ENCODE data around the gene MRPL46.
"Not testable (repeated sequence)": the region's sequence is repeated elsewhere in the genome, so short reads cannot be mapped to it uniquely, and the experiment has no call there.

MRPL46 gene

DNA sequence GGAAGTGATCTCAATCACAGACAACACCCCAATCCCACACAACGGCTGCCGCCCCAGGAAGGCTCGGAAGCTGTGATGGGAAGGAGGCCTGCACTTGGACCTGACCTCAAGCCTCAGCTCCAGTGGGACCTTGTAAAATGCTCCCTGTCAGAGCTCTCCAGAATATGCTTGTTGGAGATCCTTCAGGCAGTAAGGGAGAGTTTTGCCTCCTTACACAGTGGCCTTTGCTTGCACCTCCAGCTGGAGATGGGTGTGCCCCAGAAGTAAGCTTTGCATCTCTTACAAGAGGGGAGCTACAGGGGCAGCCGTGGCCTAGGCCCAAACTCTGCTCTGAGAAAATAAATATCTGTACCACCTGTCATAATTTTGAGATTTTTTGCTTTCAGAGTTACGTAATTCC lies 10.7 kb upstream of the MRPL46 start:
- no peak for DNase-seq (ENCODE audit: low read depth)

GRCh38 chr15:88477126-88477525 lies 9.9 kb upstream of the MRPL46 start:
- DNase-seq (ENCODE audit: low read depth) = no peak

- DNase-seq (ENCODE audit: low read depth) = no peak
Measured at GRCh38 chr15:88476635-88477060, 9.5 kb upstream of the MRPL46 start.

DNA sequence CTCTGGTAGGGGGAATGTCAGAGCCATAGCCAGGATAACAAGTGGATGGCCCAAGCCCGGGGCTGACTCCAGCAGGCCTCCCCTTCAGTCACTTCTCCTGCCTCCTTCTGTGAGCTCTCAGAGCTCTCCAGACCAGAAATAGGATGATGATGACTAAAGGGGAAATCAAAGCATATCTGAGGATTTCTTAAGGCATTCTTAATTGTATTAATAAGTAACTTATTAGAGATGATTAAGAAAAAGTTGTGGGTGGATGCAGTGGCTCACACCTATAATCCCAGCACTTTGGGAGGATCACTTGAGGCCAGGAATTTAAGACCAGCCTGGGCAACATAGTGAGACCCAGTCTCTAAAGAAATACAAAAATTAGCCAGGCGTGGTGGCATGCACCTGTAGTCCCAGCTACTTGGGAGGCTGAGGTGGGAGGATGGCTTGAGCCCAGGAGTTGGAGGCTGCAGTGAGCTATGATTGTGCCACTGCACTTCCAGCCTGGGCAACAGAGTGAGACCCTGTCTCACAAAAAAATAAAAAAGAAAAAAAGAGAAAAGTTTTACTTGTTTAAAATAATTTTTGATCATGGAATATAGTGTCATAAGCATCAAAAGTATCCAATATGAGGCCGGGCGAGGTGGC lies 6.6 kb upstream of the MRPL46 start:
- not testable (repeated sequence) for DNase-seq (ENCODE audit: low read depth)

DNA sequence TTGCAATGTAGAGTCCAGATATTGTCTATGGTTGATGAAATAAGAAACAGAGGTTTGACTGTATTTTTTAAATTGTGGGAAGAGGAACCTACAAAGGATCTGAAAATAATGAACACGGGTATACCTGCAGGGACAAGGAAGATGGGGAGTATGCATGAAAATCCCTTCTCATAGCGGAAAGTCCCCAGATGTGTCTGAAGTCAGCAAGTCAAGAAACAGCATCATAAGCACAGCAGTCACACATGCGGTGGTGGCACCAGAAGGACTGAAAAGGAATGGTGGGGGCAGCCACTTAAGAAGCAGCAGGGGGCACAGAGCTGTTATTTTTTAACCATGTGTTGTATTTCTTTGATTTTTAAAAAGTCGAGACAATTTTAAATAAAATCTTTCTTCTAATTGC lies 5.0 kb upstream of the MRPL46 start:
- no peak for DNase-seq (ENCODE audit: low read depth)

DNA sequence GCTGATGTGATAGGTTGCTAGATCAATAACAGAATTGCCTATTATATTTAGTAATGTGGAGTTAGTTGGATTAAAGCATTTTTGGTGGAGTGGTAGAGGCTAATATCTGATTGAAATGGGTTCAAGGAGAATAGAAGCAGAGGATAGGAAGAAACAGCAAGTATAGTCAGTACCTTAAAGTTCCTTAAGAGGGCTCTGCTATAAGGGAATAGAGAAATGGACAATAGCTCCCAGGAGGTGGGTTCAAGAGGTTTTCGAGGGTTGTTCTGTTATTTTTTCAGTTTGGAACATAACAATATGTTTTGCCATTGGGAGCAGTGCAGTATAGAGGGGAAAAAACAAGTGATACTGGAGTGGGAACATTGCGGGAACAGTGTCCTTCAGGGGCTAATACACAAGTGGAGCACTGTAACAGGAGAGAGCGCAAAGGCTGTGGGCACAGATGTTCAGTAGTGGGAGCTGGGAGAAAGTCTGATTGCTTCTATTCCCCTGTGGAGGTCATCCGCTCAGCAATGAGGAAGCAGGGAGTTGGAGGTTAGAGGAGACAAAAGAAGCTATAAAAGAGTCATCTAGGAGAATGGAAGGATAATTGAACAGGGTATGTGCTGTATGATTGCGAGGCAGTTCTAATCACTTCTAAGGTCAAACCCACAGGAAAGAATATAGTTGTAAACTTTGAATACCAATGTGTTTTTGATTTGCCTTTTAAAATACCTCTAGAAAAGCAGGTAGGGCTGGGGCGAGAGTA lies 3.6 kb upstream of the MRPL46 start:
- DNase-seq (ENCODE audit: low read depth) = no peak

- no peak for DNase-seq (ENCODE audit: low read depth)
Measured at GRCh38 chr15:88469321-88469720, 2.1 kb upstream of the MRPL46 start.

- not testable (repeated sequence) for DNase-seq (ENCODE audit: low read depth)
Measured at GRCh38 chr15:88468721-88469120, 1.5 kb upstream of the MRPL46 start.

DNA sequence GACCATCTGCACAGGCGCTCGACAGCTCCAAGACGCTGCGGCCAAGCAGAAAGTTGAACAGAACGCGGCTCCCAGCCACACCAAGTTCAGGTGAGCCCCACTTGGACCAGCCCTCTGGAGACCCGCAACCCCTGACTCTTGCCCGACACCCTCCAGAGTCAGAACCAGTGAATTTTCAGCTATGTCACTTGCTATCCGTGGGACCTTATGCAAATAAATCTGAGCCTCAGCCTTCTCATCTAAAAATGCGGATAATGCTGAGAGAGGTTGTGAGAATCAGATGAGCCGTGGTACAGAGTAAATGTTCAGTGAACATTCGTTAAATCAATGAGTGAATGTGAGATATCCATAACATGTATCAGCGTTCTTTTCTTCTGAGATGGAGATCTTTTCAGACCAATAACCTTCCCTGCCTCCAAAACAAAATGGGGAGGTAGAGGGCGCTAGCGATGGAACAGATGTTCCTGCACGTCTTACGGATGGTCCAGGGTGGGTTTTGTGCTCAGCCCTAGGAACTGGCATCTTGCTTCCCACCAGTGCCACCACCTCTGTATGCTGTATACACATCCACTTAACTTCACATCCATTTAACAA lies 844 bp upstream of the MRPL46 start:
- DNase-seq (ENCODE audit: low read depth) = no peak

- no peak for DNase-seq (ENCODE audit: low read depth)
Measured at GRCh38 chr15:88465633-88466224, 1.5 kb downstream of the MRPL46 start.

- DNase-seq (ENCODE audit: low read depth) = no peak
Measured at GRCh38 chr15:88463870-88464532, 3.2 kb downstream of the MRPL46 start.

DNA sequence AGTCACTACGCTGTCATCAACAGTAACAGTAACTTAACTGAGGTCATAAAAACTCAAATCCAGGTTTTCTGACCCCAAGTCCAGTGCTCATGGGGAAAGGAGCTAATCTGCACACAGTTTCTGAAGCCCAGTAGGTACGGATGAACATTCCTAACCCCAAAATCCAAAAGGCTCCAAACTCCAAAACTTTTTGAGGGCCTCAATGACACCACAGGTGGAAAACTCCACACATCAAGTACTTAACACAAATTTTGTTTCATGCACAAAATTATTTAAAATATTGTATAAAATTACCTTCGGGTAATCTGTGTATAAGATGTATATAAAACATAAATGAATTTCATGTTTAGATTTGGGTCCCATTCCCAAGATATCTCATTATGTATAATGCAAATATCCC lies 10.5 kb downstream of the MRPL46 start:
- no peak for DNase-seq (ENCODE audit: low read depth)

- DNase-seq (ENCODE audit: low read depth) = peak; percentile 22
Measured at GRCh38 chr15:88454867-88455810, 12.0 kb downstream of the MRPL46 start.

- DNase-seq (ENCODE audit: low read depth) = no peak
Measured at GRCh38 chr15:88454236-88454635, 13.0 kb downstream of the MRPL46 start.

GRCh38 chr15:88453651-88454050 lies 13.5 kb downstream of the MRPL46 start:
- DNase-seq (ENCODE audit: low read depth) = no peak

DNA sequence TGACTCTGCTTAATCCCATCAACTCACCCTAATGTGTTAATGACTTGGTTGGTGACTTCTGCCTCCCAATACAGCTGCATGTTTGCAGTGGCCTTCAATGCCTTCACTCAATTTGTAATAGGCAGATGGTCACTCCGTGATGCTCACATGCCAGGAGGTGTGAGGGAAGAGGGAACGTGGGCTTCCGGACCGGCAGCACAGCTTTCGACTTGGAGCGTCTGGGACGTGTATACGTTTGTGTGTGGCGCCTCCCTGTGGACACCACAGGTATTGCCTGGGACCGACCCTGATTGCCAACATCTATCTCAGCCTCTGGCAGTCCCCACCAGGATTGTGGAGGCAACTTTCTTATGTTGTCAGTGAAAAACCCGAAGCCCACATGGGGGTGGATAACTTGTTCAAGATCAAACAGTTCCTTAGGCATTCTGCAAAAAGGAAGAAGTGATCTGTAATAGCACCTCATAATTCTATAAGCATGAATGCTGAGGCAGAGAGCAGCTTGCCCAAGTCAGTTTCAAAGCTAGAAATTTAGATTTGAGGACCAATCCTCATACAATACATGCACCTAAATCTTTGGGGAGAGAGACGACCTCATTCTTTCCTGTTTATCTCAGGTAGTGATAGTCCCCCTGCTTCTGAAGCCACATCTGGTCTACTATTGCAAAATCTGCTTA lies 16.9 kb downstream of the MRPL46 start:
- peak; percentile 57 for DNase-seq (ENCODE audit: low read depth)

- no peak for DNase-seq (ENCODE audit: low read depth)
Measured at GRCh38 chr15:88449581-88449980, 17.6 kb downstream of the MRPL46 start.

DNA sequence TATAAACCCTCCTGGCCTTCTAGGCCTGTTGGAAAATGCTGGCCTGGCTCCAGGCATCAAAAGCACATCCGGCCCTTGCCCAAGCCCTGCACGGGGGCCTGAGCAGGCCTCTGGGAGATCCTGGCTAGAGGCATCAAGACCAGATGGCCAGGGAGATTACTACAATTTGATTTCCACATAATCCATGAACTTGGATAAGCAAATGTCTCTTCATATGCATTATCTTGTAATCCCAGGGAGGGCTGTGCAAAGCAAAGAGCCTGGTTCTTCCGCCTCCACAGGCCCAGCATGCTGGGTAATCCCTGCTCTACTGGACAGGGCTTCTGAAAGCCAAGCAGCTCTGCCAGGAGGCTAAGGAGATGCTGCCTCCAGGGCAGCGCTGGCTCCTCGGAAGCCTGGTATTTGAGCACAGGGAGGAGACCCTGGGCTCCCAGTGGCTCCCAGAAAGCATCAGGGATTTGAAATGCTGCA lies 18.2 kb downstream of the MRPL46 start:
- no peak for DNase-seq (ENCODE audit: low read depth)

- DNase-seq (ENCODE audit: low read depth) = no peak
Measured at GRCh38 chr15:88447741-88448140, 19.4 kb downstream of the MRPL46 start.

DNA sequence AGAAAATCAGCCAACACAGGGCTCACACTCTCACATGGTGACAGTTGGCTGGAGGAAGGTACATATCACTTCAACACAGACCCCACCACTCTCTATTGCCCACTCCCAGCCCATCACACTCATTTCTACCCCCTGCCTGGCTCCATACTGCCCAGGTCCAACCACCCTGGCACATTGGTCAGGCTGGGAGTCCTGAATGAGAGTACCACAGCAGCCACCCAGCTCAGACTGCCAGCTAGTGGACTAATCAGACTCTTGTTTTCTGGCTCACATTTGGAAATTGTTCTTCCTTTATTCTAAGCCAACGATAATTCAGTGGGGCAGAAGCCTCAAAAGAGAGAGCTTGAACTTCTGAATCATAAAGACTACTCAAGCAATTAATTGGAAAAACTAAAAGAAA lies 20.0 kb downstream of the MRPL46 start:
- DNase-seq (ENCODE audit: low read depth) = no peak

Measured in stimulated activated CD8-positive, alpha-beta memory T cell treated with anti-CD3 and anti-CD28 coated beads, Interleukin-4, amount 100 ng/mL, for 24 hours (primary cell).